ENCODE measurements around the gene SEC24C.

GRCh38 chr10:73717556-73717955 lies 26.6 kb upstream of the SEC24C start:
- no peak for TF ChIP-seq CTCF (IDR thresholded peaks at IDR 0.05; ENCODE audit: insufficient read depth, low read length)
- TF ChIP-seq POLR2AphosphoS5 (IDR thresholded peaks at IDR 0.05; ENCODE audit: low read depth), result no peak
- TF ChIP-seq GABPA (IDR thresholded peaks at IDR 0.05; ENCODE audit: low read depth), result no peak

Measured in HL-60 (cell line).